HepG2 (cell line): ENCODE results near the gene WDR31. TPM values are rescaled to one million over a fixed set of nuclear protein-coding genes. Genes with fewer than 3 reads are reported as not detected.

Experiments used
- ATAC-seq: fragments of 200-7000 bp; cut with Tn5 transposase; 3 replicates; pipeline ENCODE4 v1.9.1; 2020; ENCODE audit warnings: mild to moderate bottlenecking, moderate library complexity
- BruUV-seq: library from RNA; stranded (reverse); fragments of 400-500 nt; replicated peaks from 2 replicates; lab custom pipeline; 2021; lab: Mats Ljungman, UMichigan
- CTCF ChIA-PET: fragments of 300-600 bp; formaldehyde crosslinking; extraction: SDS; loops from one replicate; lab custom pipeline; 2021; ENCODE audit warnings: low total read pairs, inconsistent platforms, low intra/inter-chr PET ratio; lab: Yijun Ruan, JAX
- POLR2A ChIA-PET: fragments of 350-600 bp; sonication (Branson Sonifier 250); formaldehyde crosslinking; loops from one replicate; lab custom pipeline; 2020; ENCODE audit warnings: antibody characterized with exemption, inconsistent platforms; lab: Yijun Ruan, JAX
- DNase-seq: peaks from one replicate; pipeline ENCODE4 v3.0.0-alpha.2; 2015; ENCODE audit warnings: low spot score
- FAIRE-seq: peaks from 3 replicates; lab custom pipeline; 2011; peaks lifted over from hg19 to GRCh38; lab: Jason Lieb, UNC
- H2AFZ ChIP-seq: one replicate; pipeline ENCODE4 v1.6.1; 2011; ENCODE audit warnings: low read length, inconsistent platforms
- H3K27ac ChIP-seq: fragments of 300-600 bp; 3 replicates; pipeline ENCODE4 v1.8.0; 2011; ENCODE audit warnings: mixed run types, mild to moderate bottlenecking, mixed read lengths, low read length, inconsistent platforms; ENCODE audit not compliant: insufficient read depth; ENCODE audit errors: extremely low read length
- H3K27me3 ChIP-seq, 2 experiments: fragments of 200-600 bp in 1 of 2; 2 replicates in 1 of 2; 3 replicates in 1 of 2; pipeline versions ENCODE4 v1.6.0 to v1.8.0; 2011; ENCODE audit warnings: low read length in 2 of 2, mild to moderate bottlenecking in 2 of 2, moderate library complexity in 2 of 2, inconsistent platforms in 1 of 2; ENCODE audit not compliant: insufficient read depth in 2 of 2, control insufficient read depth in 1 of 2
- H3K36me3 ChIP-seq, 2 experiments: fragments of 200-600 bp in 1 of 2; replicated peaks in 1 of 2; 2 replicates in 1 of 2; 3 replicates in 1 of 2; pipeline versions ENCODE4 v1.5.1 to v1.8.0; 2011; ENCODE audit warnings: low read length in 2 of 2, inconsistent platforms in 1 of 2; ENCODE audit not compliant: insufficient read depth in 2 of 2, control insufficient read depth in 1 of 2
- H3K4me1 ChIP-seq: 2 replicates; pipeline ENCODE4 v1.5.1; 2012; ENCODE audit warnings: low read length, inconsistent platforms; ENCODE audit not compliant: insufficient read depth
- H3K4me2 ChIP-seq: 2 replicates; pipeline ENCODE4 v1.6.0; 2011; ENCODE audit warnings: low read depth, low read length, inconsistent platforms
- H3K4me3 ChIP-seq, 3 experiments: fragments of 200-600 bp in 1 of 3; sonication (generic), shearing (Covaris generic) in 1 of 3; replicated peaks in 1 of 3; 2 replicates each; pipeline ENCODE4 v1.5.1; 2011 to 2016; ENCODE audit warnings: low read length in 3 of 3, inconsistent platforms in 2 of 3, low read depth in 2 of 3, mild to moderate bottlenecking in 2 of 3, control low read depth in 1 of 3, mixed read lengths in 1 of 3; ENCODE audit not compliant: insufficient read depth in 1 of 3
- H3K79me2 ChIP-seq: one replicate; pipeline ENCODE4 v1.6.1; 2011; ENCODE audit warnings: low read length, inconsistent platforms; ENCODE audit not compliant: insufficient read depth
- H3K9ac ChIP-seq: 2 replicates; pipeline ENCODE4 v1.6.0; 2011; ENCODE audit warnings: mild to moderate bottlenecking, low read depth, low read length, inconsistent platforms; ENCODE audit not compliant: insufficient read depth
- H3K9me3 ChIP-seq: 2 replicates; pipeline ENCODE4 v1.5.1; 2012; ENCODE audit warnings: mild to moderate bottlenecking, low read length
- H4K20me1 ChIP-seq: 2 replicates; pipeline ENCODE4 v1.6.0; 2011; ENCODE audit warnings: inconsistent platforms, mild to moderate bottlenecking, low read length, moderate library complexity; ENCODE audit not compliant: insufficient read depth
- CENPX ChIP-seq: sonication (generic); formaldehyde crosslinking; IDR thresholded peaks from 2 replicates; pipeline ENCODE4 v1.9.0; 2021; ENCODE audit warnings: mild to moderate bottlenecking, missing genetic modification reagents, moderate library complexity
- IRF1 ChIP-seq: sonication (generic); formaldehyde crosslinking; IDR thresholded peaks from 2 replicates; pipeline ENCODE4 v1.4.0; 2020; ENCODE audit warnings: low read depth, mild to moderate bottlenecking, missing genetic modification reagents
- KAT2B ChIP-seq: fragments of 150-350 bp; IDR thresholded peaks from 2 replicates; pipeline ENCODE4 v1.6.1; 2014; ENCODE audit warnings: low read depth, low read length, borderline replicate concordance
- RCOR2 ChIP-seq: IDR thresholded peaks from 2 replicates; pipeline ENCODE4 v1.6.1; 2016; ENCODE audit warnings: missing biosample characterization, missing genetic modification reagents
- ZBTB46 ChIP-seq: sonication (generic); formaldehyde crosslinking; IDR thresholded peaks from 2 replicates; pipeline ENCODE4 v1.4.0; 2020; ENCODE audit warnings: mild to moderate bottlenecking, missing genetic modification reagents, borderline replicate concordance
- ZNF713 ChIP-seq: sonication (generic); formaldehyde crosslinking; IDR thresholded peaks from 2 replicates; pipeline ENCODE4 v1.4.0; 2020; ENCODE audit warnings: mild to moderate bottlenecking, missing genetic modification reagents
- WGBS: methylation state at CpG from one replicate; pipeline ENCODE4 v1.1.6; 2017; ENCODE audit warnings: low lambda C conversion rate; 5-methylcytosine and 5-hydroxymethylcytosine counted together
- in situ Hi-C: cut with HindIII; loops from 2 replicates; pipeline ENCODE4 v1.10.0; 2017; ENCODE audit warnings: low pct_unique_long_range_greater_than_20kb; ENCODE audit not compliant: extremely low pct_ligation_motif_present
- intact Hi-C: fragments of 100-400 bp; cut with micrococcal nuclease; formaldehyde crosslinking; loops from one replicate; pipeline ENCODE4 v1.10.0; 2022; ENCODE audit not compliant: unreplicated experiment
- polyA plus RNA-seq, 8 experiments: library from polyadenylated mRNA; depleted of rRNA in 3 of 8; stranded (reverse) in 7 of 8; unstranded in 1 of 8; fragments of >200 nt; fragmentation: Illumina TruSeq in 4 of 8; extraction: Trizol in 4 of 8; gene quantifications; 2 replicates each; pipeline versions ENCODE4 v1.2.1 to v1.2.3, GENCODE V29; 2011 to 2016; ENCODE audit warnings: low read depth in 4 of 8, missing spikeins in 1 of 8, mixed read lengths in 1 of 8; ENCODE audit not compliant: insufficient read depth in 1 of 8
- total RNA-seq, 5 experiments: library from RNA; depleted of rRNA; stranded (reverse); fragments of >200 nt; fragmentation: Illumina TruSeq; extraction: Trizol; gene quantifications; 2 replicates each; pipeline ENCODE4 v1.2.3, GENCODE V29; 2016; ENCODE audit warnings: low read depth in 1 of 5

The WDR31 gene
- total and polyA plus RNA-seq, 2 of the 13 experiments (the other 11 are each of a cell fraction or from before 2014, with no cell fraction given) = 0.33 to 1.7 TPM

- FAIRE-seq (no peak), ATAC-seq (peak; percentile 14; the same call in 2 of the 3 replicates), DNase-seq (no peak)
- H3K36me3 ChIP-seq = peaks cover 4 to 10% of the 10 kb centered on the region in 2 experiments; a peak in 3 of 5 replicates
- no peaks in the 10 kb centered on the region for H3K9me3 ChIP-seq
- H2AFZ ChIP-seq = no peak overlapping the region
- no peak overlapping the region for H3K9ac ChIP-seq
- intact Hi-C loops (no loop called here), in situ Hi-C loops (no loop called here)
- CTCF ChIA-PET = no interaction called here
- no TSS peak for BruUV-seq
- no peak overlapping the region for H3K4me2 ChIP-seq
- no peak overlapping the region for H3K27ac ChIP-seq
- H4K20me1 ChIP-seq = peaks cover 16% of the 10 kb centered on the region
- TF ChIP-seq IRF1 (no peak), ZBTB46 (CRISPR knock-in tag) (no peak), CENPX (CRISPR knock-in tag) (no peak), KAT2B (no peak), RCOR2 (no peak), ZNF713 (CRISPR knock-in tag) (no peak)
- peaks cover 9% of the 10 kb centered on the region for H3K79me2 ChIP-seq
- no peaks in the 10 kb centered on the region for H3K27me3 ChIP-seq
- WGBS = 65% methylated on average over 8 of the region's 8 CpGs
- H3K4me3 ChIP-seq = no peak overlapping the region
- POLR2A ChIA-PET = interaction anchor here (1.5 to 1.6 kb wide), 2 partner anchors 24 to 28 kb away, joined by 3 to 5 read pairs; no protein-coding TSS in a partner anchor
- peaks cover 85% of the 10 kb centered on the region for H3K4me1 ChIP-seq
These were observed 30.8 kb upstream of the WDR31 start for GRCh38 chr9:113370806-113371325.
